SK-N-MC (cell line): ENCODE data around the gene PLOD2.

ENCODE experiments used
- EZH2 ChIP-seq: fragments of 200-600 bp; sonication (generic); IDR thresholded peaks from one replicate; pipeline ENCODE4 v1.6.1; 2017; ENCODE audit warnings: antibody characterized with exemption
- POLR2AphosphoS5 ChIP-seq: IDR thresholded peaks from 2 replicates; pipeline ENCODE4 v1.6.1; 2012; ENCODE audit warnings: mild to moderate bottlenecking, low read depth, low read length, borderline replicate concordance

DNA sequence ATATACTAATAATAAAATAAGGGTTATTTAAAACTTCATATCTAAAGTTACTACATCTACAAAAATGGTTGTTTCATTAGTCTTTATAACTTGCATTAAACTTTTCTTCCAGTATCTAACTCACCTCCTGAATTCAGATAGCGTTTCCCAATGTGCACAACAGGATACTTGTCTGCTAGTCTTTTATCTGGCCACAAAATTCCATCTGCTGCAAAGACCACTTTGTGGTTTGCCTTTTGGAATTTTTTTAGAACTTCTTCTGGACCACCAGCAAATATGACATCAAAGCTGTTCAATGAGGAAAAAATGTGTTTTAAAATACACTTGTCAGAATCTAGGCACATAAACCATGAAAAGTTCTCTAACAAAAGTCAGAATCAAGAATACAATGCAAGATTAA, 50.8 kb downstream of the PLOD2 start:
- TF ChIP-seq POLR2AphosphoS5 (no peak), EZH2 (no peak)
